Naive thymus-derived CD4-positive, alpha-beta T cell (primary cell): ENCODE data around the gene CAMSAP1. TPM values are rescaled to one million over a fixed set of nuclear protein-coding genes. Genes with fewer than 3 reads are reported as not detected.

Experiments used
- ATAC-seq: fragments of 150-1000 bp; cut with Tn5 transposase; 2 replicates; pipeline ENCODE4 v1.10.0; 2021; ENCODE audit warnings: mild to moderate bottlenecking, moderate library complexity
- CTCF ChIA-PET: fragments of 350-600 bp; sonication (Branson Sonifier 250); formaldehyde crosslinking; loops from one replicate; lab custom pipeline; 2021; ENCODE audit warnings: antibody characterized with exemption; lab: Charles Lee
- POLR2A ChIA-PET: fragments of 350-600 bp; sonication (Branson Sonifier 250); formaldehyde crosslinking; loops from one replicate; lab custom pipeline; 2021; ENCODE audit warnings: antibody characterized with exemption, inconsistent platforms; lab: Charles Lee
- DNase-seq, 9 donors: peaks; one replicate each; pipeline versions ENCODE4 v3.0.0 to v3.0.0-alpha.2; 2020 to 2022; ENCODE audit warnings: mixed read lengths in 1 of 9
- H3K27ac ChIP-seq: one replicate; pipeline ENCODE4 v1.7.0; 2013; ENCODE audit warnings: mild to moderate bottlenecking, low read depth, low read length, moderate library complexity
- H3K27me3 ChIP-seq, 2 donors: one replicate each; pipeline ENCODE4 v1.7.0; 2013; ENCODE audit warnings: low read length in 2 of 2, mild to moderate bottlenecking in 2 of 2, moderate library complexity in 2 of 2; ENCODE audit not compliant: control insufficient read depth in 2 of 2, insufficient read depth in 2 of 2
- H3K36me3 ChIP-seq, 3 experiments: 1 replicate in 2 of 3; 2 replicates in 1 of 3; pipeline ENCODE4 v1.7.0; 2013; ENCODE audit warnings: low read length in 3 of 3, mild to moderate bottlenecking in 3 of 3, moderate library complexity in 1 of 3; ENCODE audit not compliant: insufficient read depth in 3 of 3, control insufficient read depth in 2 of 3
- H3K4me1 ChIP-seq, 2 donors: one replicate each; pipeline ENCODE4 v1.7.0; 2013; ENCODE audit warnings: low read length in 2 of 2, mild to moderate bottlenecking in 2 of 2, moderate library complexity in 1 of 2; ENCODE audit not compliant: control insufficient read depth in 2 of 2, insufficient read depth in 2 of 2
- H3K4me3 ChIP-seq: 2 replicates; pipeline ENCODE4 v1.7.0; 2013; ENCODE audit warnings: mild to moderate bottlenecking, low read length
- H3K9me3 ChIP-seq, 3 experiments: 1 replicate in 2 of 3; 2 replicates in 1 of 3; pipeline ENCODE4 v1.7.0; 2013; ENCODE audit warnings: low read length in 3 of 3; ENCODE audit not compliant: control insufficient read depth in 2 of 3
- H3K27ac Mint-ChIP-seq, 9 donors: one replicate each; pipeline ENCODE4 v1.8.0; 2020 to 2022; ENCODE audit warnings: mixed read lengths in 9 of 9, mild to moderate bottlenecking in 8 of 9, moderate library complexity in 5 of 9, inconsistent platforms in 2 of 9
- H3K27me3 Mint-ChIP-seq, 5 donors: one replicate each; pipeline ENCODE4 v1.8.0; 2021 to 2022; ENCODE audit warnings: mixed read lengths in 5 of 5, mild to moderate bottlenecking in 1 of 5
- H3K36me3 Mint-ChIP-seq, 5 donors: one replicate each; pipeline ENCODE4 v1.8.0; 2020 to 2022; ENCODE audit warnings: mixed read lengths in 5 of 5, mild to moderate bottlenecking in 3 of 5, inconsistent platforms in 1 of 5
- H3K4me1 Mint-ChIP-seq, 7 donors: one replicate each; pipeline ENCODE4 v1.8.0; 2020 to 2022; ENCODE audit warnings: mixed read lengths in 7 of 7, mild to moderate bottlenecking in 3 of 7, inconsistent platforms in 1 of 7
- H3K4me3 Mint-ChIP-seq, 10 donors: one replicate each; pipeline ENCODE4 v1.8.0; 2020 to 2022; ENCODE audit warnings: mild to moderate bottlenecking in 10 of 10, mixed read lengths in 10 of 10, moderate library complexity in 6 of 10, inconsistent platforms in 2 of 10
- H3K9me3 Mint-ChIP-seq, 11 donors: one replicate each; pipeline ENCODE4 v1.8.0; 2020 to 2022; ENCODE audit warnings: mixed read lengths in 11 of 11, mild to moderate bottlenecking in 4 of 11, inconsistent platforms in 1 of 11, moderate library complexity in 1 of 11
- intact Hi-C, 2 donors: fragments of 100-400 bp; cut with micrococcal nuclease; formaldehyde crosslinking; loops; one replicate each; pipeline ENCODE4 v1.15.1; 2023
- polyA plus RNA-seq, 2 donors: library from polyadenylated mRNA; unstranded; fragments of 300-500 nt; fragmentation: Illumina TruSeq; gene quantifications; one replicate each; pipeline ENCODE4 v1.2.3, GENCODE V29; 2021
- total RNA-seq, 6 experiments: library from RNA in 5 of 6; stranded (reverse) in 5 of 6; gene quantifications; 1 replicate in 5 of 6; 2 replicates in 1 of 6; pipeline ENCODE4 v1.2.3 and lab custom pipeline; 2021 to 2026

CAMSAP1 gene
- total and polyA plus RNA-seq, 7 experiments from 2014 or later: 0.65 to 34.3 (median 21.5) TPM

DNA sequence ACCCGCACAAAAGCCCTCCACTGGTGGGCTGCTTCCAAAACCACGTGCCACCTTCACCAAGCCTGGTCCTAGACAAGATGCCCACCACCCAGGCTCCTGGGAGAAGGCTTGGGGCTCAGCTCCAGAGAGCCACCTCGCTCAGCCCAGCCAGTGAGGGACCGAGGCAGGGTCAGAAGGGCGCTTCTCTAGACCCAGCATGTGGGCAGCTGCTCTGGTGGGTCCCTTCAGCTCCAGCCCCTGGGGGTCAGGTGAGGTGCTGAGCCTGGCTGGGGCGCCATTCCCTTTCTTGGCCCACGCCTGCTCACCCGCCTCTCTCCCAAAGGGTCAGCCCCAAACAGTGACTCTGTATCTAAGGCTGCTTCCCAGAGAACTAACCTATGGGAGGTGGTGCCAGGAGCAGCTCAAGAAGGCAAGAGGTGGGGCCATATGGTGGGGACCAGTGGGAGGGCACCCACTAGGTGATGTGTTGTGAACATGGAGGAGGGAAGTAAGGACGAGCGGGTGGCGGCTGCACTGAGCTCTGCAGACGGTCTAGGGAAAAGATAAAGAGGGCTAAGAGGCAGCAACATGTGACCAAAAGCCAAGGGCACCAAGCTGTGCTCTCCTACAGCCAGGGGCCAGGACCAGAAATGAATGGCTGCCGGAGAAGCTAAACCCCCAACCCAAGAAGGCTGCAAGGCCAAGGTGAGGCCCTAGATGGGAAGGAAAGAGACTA is 79.3 kb downstream of the CAMSAP1 start:
- peaks cover 4 to 8% (median 7%) of the 10 kb centered on the region in 3 experiments for H3K9me3 ChIP-seq
- Mint-ChIP-seq H3K9me3 (peaks cover 0 to 26% (median 7%) of the 10 kb centered on the region in 11 donors), H3K4me3 (no peak overlapping the region), H3K27me3 (no peaks in the 10 kb centered on the region), H3K36me3 (peaks cover 9 to 80% (median 50%) of the 10 kb centered on the region in 5 donors), H3K27ac (no peak overlapping the region), H3K4me1 (peaks cover 0 to 30% (median 13%) of the 10 kb centered on the region in 7 donors)
- ChIA-PET CTCF (no interaction called here), POLR2A (no interaction called here)
- H3K27me3 ChIP-seq: no peaks in the 10 kb centered on the region
- DNase-seq (no peak), ATAC-seq (no peak)
- H3K36me3 ChIP-seq: peaks cover 0 to 49% (median 7%) of the 10 kb centered on the region in 3 experiments
- intact Hi-C loops: no loop called here
- no peak overlapping the region for H3K27ac ChIP-seq
- no peaks in the 10 kb centered on the region for H3K4me1 ChIP-seq
- H3K4me3 ChIP-seq: no peak overlapping the region

DNA sequence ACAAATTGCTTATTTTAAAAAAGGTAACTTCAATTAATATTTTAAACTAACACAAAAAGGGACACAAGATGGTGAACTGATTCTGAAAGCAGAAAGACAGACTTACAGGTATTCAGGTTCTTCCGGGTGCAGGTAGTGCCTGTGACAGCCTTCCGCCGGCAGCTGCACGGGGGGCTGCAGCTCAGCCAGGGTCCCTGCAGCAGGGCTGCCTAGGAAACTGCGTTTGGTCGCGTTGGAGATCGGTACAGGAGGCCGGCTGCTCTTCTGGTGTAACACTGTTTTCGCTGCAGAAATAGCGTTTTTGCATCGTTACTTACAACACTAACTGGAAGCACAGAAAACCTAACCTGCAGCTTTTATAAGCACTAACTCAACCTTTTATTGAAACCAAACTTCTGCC is 80.0 kb downstream of the CAMSAP1 start:
- intact Hi-C loops: no loop called here
- Histone ChIP-seq H3K36me3 (peaks cover 0 to 56% (median 7%) of the 10 kb centered on the region in 3 experiments), H3K27me3 (no peaks in the 10 kb centered on the region), H3K9me3 (peaks cover 4 to 8% (median 7%) of the 10 kb centered on the region in 3 experiments), H3K4me1 (no peaks in the 10 kb centered on the region), H3K4me3 (no peak overlapping the region), H3K27ac (no peak overlapping the region)
- H3K27me3 Mint-ChIP-seq: no peaks in the 10 kb centered on the region
- peaks cover 0 to 27% (median 12%) of the 10 kb centered on the region in 7 donors for H3K4me1 Mint-ChIP-seq
- POLR2A ChIA-PET: no interaction called here
- peak overlapping the region in 1 of 9 donors; percentile 49 for H3K27ac Mint-ChIP-seq
- CTCF ChIA-PET: no interaction called here
- peaks cover 0 to 26% (median 7%) of the 10 kb centered on the region in 11 donors for H3K9me3 Mint-ChIP-seq
- peaks cover 14 to 87% (median 57%) of the 10 kb centered on the region in 5 donors for H3K36me3 Mint-ChIP-seq
- DNase-seq: no peak
- no peak for ATAC-seq
- no peak overlapping the region for H3K4me3 Mint-ChIP-seq

DNA sequence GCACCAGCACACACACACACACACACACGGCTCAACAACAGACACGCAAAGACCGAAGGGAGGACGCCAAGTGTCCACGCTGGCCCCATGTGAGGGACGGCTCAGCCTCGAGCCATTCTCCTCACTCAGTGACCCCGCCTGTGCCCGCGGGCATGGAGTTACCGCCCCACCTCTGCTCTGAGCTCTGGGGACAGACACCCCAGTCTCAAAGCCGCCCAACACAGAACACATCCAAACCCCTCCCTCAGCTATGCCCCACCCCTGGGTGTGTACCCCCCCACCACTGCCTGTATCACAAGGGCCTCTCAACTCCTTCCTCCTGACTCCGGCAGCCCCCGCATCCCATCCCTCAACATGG is 81.2 kb downstream of the CAMSAP1 start:
- ChIA-PET CTCF (no interaction called here), POLR2A (no interaction called here)
- Histone ChIP-seq H3K27ac (no peak overlapping the region), H3K27me3 (no peaks in the 10 kb centered on the region), H3K4me1 (no peaks in the 10 kb centered on the region), H3K9me3 (peaks cover 4 to 8% (median 7%) of the 10 kb centered on the region in 3 experiments), H3K4me3 (no peak overlapping the region), H3K36me3 (peaks cover 0 to 67% (median 7%) of the 10 kb centered on the region in 3 experiments)
- DNase-seq (no peak), ATAC-seq (no peak)
- Mint-ChIP-seq H3K4me1 (peaks cover 0 to 24% (median 5%) of the 10 kb centered on the region in 7 donors), H3K4me3 (no peak overlapping the region), H3K27me3 (no peaks in the 10 kb centered on the region), H3K27ac (peak overlapping the region in 1 of 9 donors; percentile 18), H3K9me3 (peaks cover 0 to 26% (median 7%) of the 10 kb centered on the region in 11 donors), H3K36me3 (peaks cover 16 to 89% (median 60%) of the 10 kb centered on the region in 5 donors)
- intact Hi-C loops: no loop called here

DNA sequence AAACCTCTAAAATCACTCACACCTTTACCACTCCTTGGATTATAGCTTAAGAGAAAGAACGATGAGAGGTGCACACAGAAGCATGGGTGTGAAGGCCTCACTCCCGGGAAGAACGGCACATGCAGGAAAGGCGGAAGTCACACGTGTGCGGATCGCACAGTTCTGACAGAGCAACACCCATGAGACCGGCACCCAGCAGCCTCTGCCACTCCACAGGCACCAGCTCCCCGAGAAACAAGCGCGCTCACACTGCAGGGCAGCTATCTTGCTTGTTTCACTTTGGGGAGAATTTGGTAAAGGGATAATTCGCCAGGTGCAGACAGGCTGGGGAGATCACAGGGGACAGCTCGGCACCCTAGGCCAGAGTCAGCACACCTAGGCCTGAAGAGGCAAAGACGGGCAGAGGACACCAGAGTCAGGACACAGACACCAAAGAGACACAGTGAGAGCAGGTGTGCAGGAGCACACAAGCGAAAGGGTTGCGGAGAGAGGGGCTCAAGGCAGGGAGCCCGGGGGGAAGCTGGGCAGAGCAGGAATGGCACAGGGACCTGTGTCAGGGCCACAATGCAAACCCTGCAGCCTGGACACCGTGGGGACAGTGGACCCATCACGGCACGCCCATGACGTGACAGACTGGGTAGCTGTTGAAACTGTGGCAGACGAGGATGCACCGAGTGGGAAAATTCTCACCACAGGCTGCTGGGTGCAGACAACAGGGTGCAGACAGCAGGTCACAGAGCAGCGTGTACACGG is 81.7 kb downstream of the CAMSAP1 start:
- no peak overlapping the region for H3K27ac ChIP-seq
- no peaks in the 10 kb centered on the region for H3K27me3 ChIP-seq
- ChIA-PET POLR2A (no interaction called here), CTCF (no interaction called here)
- Mint-ChIP-seq H3K27ac (no peak overlapping the region), H3K36me3 (peaks cover 15 to 89% (median 59%) of the 10 kb centered on the region in 5 donors), H3K27me3 (no peaks in the 10 kb centered on the region), H3K9me3 (peaks cover 0 to 24% (median 7%) of the 10 kb centered on the region in 11 donors), H3K4me1 (peaks cover 0 to 24% (median 5%) of the 10 kb centered on the region in 7 donors), H3K4me3 (no peak overlapping the region)
- ATAC-seq (no peak), DNase-seq (no peak)
- H3K36me3 ChIP-seq: peaks cover 0 to 73% (median 7%) of the 10 kb centered on the region in 3 experiments
- intact Hi-C loops: no loop called here
- no peak overlapping the region for H3K4me3 ChIP-seq
- H3K4me1 ChIP-seq: no peaks in the 10 kb centered on the region
- H3K9me3 ChIP-seq: peaks cover 4 to 8% (median 7%) of the 10 kb centered on the region in 3 experiments

DNA sequence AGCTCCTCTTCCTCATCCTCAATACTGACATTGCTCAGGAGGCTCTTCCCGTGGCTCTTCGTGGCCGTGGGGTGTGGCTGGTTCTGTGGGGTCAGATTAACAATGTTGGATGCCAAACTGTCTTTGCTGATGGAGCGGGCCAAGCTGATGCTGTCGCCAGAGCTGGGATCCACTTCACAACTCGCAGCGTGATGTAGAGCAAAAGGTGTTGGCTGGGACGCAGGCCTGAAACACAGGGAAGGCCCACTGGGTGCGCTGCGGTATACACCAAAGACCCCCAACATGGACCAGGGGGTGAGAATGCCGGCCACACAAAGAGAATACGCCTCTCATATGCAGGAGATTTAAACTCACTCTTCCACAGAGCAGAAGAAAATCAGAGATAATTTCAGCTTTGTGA is 84.3 kb downstream of the CAMSAP1 start:
- POLR2A ChIA-PET: no interaction called here

DNA sequence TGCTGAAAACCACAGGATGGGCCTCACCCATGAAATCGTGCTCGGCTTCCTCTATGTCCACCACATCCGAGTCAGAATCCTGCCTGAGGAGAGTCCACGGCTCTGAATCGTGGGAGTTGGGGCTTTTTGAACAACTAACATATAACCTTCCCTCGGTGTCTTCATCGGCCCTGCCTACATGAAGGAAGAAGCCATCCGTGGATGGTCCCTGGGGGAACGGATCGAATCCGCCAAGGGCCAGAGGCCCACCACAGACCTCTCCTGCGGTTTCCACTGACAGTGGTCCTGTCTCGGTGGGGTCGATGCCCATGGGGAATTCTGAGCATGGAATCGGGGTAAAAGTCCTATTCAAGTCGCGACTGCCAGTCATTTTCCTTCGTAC is 85.0 kb downstream of the CAMSAP1 start:
- H3K4me1 ChIP-seq: no peaks in the 10 kb centered on the region
- ATAC-seq (no peak), DNase-seq (no peak)
- H3K36me3 Mint-ChIP-seq: peaks cover 0 to 79% (median 39%) of the 10 kb centered on the region in 5 donors
- ChIA-PET CTCF (no interaction called here), POLR2A (no interaction called here)
- no peak overlapping the region for H3K4me3 ChIP-seq
- H3K36me3 ChIP-seq: peaks cover 0 to 89% (median 7%) of the 10 kb centered on the region in 3 experiments
- no peaks in the 10 kb centered on the region for H3K9me3 ChIP-seq
- intact Hi-C loops: no loop called here
- no peak overlapping the region for H3K27ac ChIP-seq
- no peaks in the 10 kb centered on the region for H3K27me3 ChIP-seq
- H3K4me3 Mint-ChIP-seq: no peak overlapping the region
- H3K27me3 Mint-ChIP-seq: no peaks in the 10 kb centered on the region
- H3K27ac Mint-ChIP-seq: peak overlapping the region in 1 of 9 donors; percentile 65
- peaks cover 0 to 24% (median 0%) of the 10 kb centered on the region in 7 donors for H3K4me1 Mint-ChIP-seq
- no peaks in the 10 kb centered on the region for H3K9me3 Mint-ChIP-seq

More for the DNA sequence above, 84.3 kb downstream of the CAMSAP1 start:
- Mint-ChIP-seq H3K4me3 (no peak overlapping the region), H3K4me1 (peaks cover 0 to 24% (median 0%) of the 10 kb centered on the region in 7 donors), H3K9me3 (peaks cover 0 to 5% (median under 1%) of the 10 kb centered on the region in 11 donors), H3K36me3 (peaks cover under 1 to 85% (median 44%) of the 10 kb centered on the region in 5 donors), H3K27me3 (no peaks in the 10 kb centered on the region), H3K27ac (no peak overlapping the region)
- Histone ChIP-seq H3K4me1 (no peaks in the 10 kb centered on the region), H3K9me3 (peaks cover 0 to under 1% (median 0%) of the 10 kb centered on the region in 3 experiments), H3K27ac (no peak overlapping the region), H3K36me3 (peaks cover 0 to 86% (median 7%) of the 10 kb centered on the region in 3 experiments), H3K4me3 (no peak overlapping the region), H3K27me3 (no peaks in the 10 kb centered on the region)
- intact Hi-C loops: no loop called here
- CTCF ChIA-PET: no interaction called here
- ATAC-seq (no peak), DNase-seq (no peak)
